ENCODE measurements around the gene GRIK5. TPM values are rescaled to one million over a fixed set of nuclear protein-coding genes. Genes with fewer than 3 reads are reported as not detected.

GRIK5 gene
- total and polyA plus RNA-seq, 2 of the 8 experiments (the other 6 are each of a cell fraction or from before 2014, with no cell fraction given) = 17.8 to 42.9 TPM

- Histone ChIP-seq H3K36me3 (ENCODE audit: control insufficient read depth in 2 of 4, insufficient read depth in 4 of 4, low read length in 3 of 4) (no peaks in the 10 kb centered on the region), H3K27me3 (replicated peaks in 1 of 4; ENCODE audit: control insufficient read depth in 3 of 4, extremely low read depth in 1 of 4, insufficient read depth in 3 of 4, low read length in 3 of 4) (no peaks in the 10 kb centered on the region), H2BK120ac (replicated peaks; ENCODE audit: low read depth, low read length) (no peak overlapping the region), H2BK5ac (ENCODE audit: low read depth, low read length) (no peak overlapping the region; the same call in 1 of the 2 replicates), H2BK20ac (ENCODE audit: low read length) (no peak overlapping the region; the same call in 1 of the 2 replicates), H4K91ac (replicated peaks; ENCODE audit: insufficient read length, low read length) (no peak overlapping the region), H2AK5ac (ENCODE audit: low read depth, low read length) (no peak overlapping the region), H3K14ac (ENCODE audit: insufficient read length) (no peak overlapping the region), H3K9me3 (ENCODE audit: insufficient read depth in 2 of 2, low read depth in 1 of 2, low read length in 1 of 2) (no peaks in the 10 kb centered on the region), H3K4ac (replicated peaks; ENCODE audit: insufficient read length, low read depth, low read length) (no peak overlapping the region), H3K18ac (ENCODE audit: extremely low read depth, low read length) (peak overlapping the region; percentile 43), H2AFZ (ENCODE audit: low read length) (no peak overlapping the region), H2BK15ac (ENCODE audit: low read length) (peak overlapping the region; percentile 8; the same call in 1 of the 2 replicates), H3K79me1 (ENCODE audit: low read depth, low read length) (no peaks in the 10 kb centered on the region), H3K4me3 (ENCODE audit: extremely low read depth in 1 of 4, insufficient read depth in 2 of 4, low read depth in 3 of 4, low read length in 4 of 4) (no peak overlapping the region), H2BK12ac (ENCODE audit: low read depth, low read length) (peak overlapping the region; percentile 92; the same call in 1 of the 2 replicates), H3K23me2 (ENCODE audit: low read depth, low read length) (no peaks in the 10 kb centered on the region), H3K4me1 (replicated peaks in 1 of 4; ENCODE audit: control insufficient read depth in 3 of 4, insufficient read depth in 4 of 4, low read length in 3 of 4) (peaks cover 8 to 17% (median 10%) of the 10 kb centered on the region in 4 experiments), H4K5ac (ENCODE audit: insufficient read length, low read depth, low read length) (no peak overlapping the region), H3K9ac (replicated peaks in 1 of 4; ENCODE audit: extremely low read depth in 1 of 4, low read depth in 3 of 4, low read length in 3 of 4) (no peak overlapping the region), H3K23ac (ENCODE audit: insufficient read length) (no peak overlapping the region), H4K8ac (ENCODE audit: extremely low read depth, insufficient read depth, low read length) (no peak overlapping the region), H3K4me2 (ENCODE audit: insufficient read depth in 1 of 2, low read depth in 2 of 2, low read length in 2 of 2) (peak overlapping the region; percentile 6 to 36; a peak in 1 of 4 replicates), H3K79me2 (ENCODE audit: control insufficient read depth in 1 of 2, insufficient read depth in 2 of 2, low read length in 2 of 2) (no peaks in the 10 kb centered on the region), H3K27ac (ENCODE audit: low read depth, low read length) (no peak overlapping the region), H4K20me1 (replicated peaks in 1 of 2; ENCODE audit: control insufficient read depth in 1 of 2, insufficient read depth in 2 of 2, low read length in 2 of 2) (no peaks in the 10 kb centered on the region), H3K56ac (replicated peaks; ENCODE audit: insufficient read length, low read depth, low read length) (no peak overlapping the region)
- 60% methylated on average over 10 of the region's 10 CpGs; no CpG with 5 or more reads in 1 of the 2 experiments for WGBS, 2 experiments (ENCODE audit: extremely low coverage in 1 of 2, insufficient coverage in 1 of 2, insufficient read length in 1 of 2, insufficient replicate concordance in 2 of 2, low coverage in 1 of 2, low lambda C conversion rate in 2 of 2, missing lambda C conversion rate in 1 of 2)
- DNase-seq (ENCODE audit: low read depth in 1 of 2, low spot score in 2 of 2) (peak in 1 of 2 experiments; percentile 56), FAIRE-seq (no peak)
- POLR2A ChIA-PET (ENCODE audit: partially characterized antibody) = interaction anchor here (0.6 to 1.8 kb wide), 13 partner anchors 11 to 288 kb away, joined by 3 to 7 read pairs (median 3); partner anchors contain the start of genes POU2F2 and ZNF574
- CTCF ChIA-PET (ENCODE audit: partially characterized antibody) = interaction anchor here (0.7 to 8.5 kb wide), 22 partner anchors 10 to 332 kb away, joined by 3 to 146 read pairs (median 4); partner anchors contain the start of genes GSK3A and POU2F2
- no peak for TF ChIP-seq TBP (IDR thresholded peaks at IDR 0.05; ENCODE audit: low read depth, low read length)
- TF ChIP-seq RAD21 (IDR thresholded peaks at IDR 0.05 in 1 of 2, conservative IDR thresholded peaks at IDR 0.05 in 1 of 2; ENCODE audit: low read depth in 2 of 2, low read length in 2 of 2) = 0 out of 4 replicates have a peak, but pooled peaks of 1 of the 2 experiments have one; percentile 11
- no peak for TF ChIP-seq SIN3A (conservative IDR thresholded peaks at IDR 0.05 in 1 of 2, IDR thresholded peaks at IDR 0.05 in 1 of 2; ENCODE audit: low read depth in 1 of 2, low read length in 2 of 2)
- TF ChIP-seq ATF2 (IDR thresholded peaks at IDR 0.05; ENCODE audit: low read length) = peak; percentile 69; the same call in 1 of the 2 replicates
- no peak for TF ChIP-seq EGR1 (IDR thresholded peaks at IDR 0.05; ENCODE audit: borderline replicate concordance, low read depth, low read length)
- TF ChIP-seq EZH2 (IDR thresholded peaks at IDR 0.05; ENCODE audit: low read depth, low read length, severe bottlenecking) = no peak
Observed at GRCh38 chr19:42113641-42114348, 43.8 kb upstream of the GRIK5 start.
